HG03175 (cell line): ENCODE measurements around the gene ZNF507.
A peak's percentile ranks its signal among the peaks of the same experiment; 100 is the strongest.

Experiments used
- ATAC-seq: cut with Tn5 transposase; IDR thresholded peaks from one replicate; pipeline ENCODE4 v1.9.1; 2021; ENCODE audit warnings: mild to moderate bottlenecking, moderate library complexity; ENCODE audit not compliant: unreplicated experiment

The ZNF507 gene

DNA sequence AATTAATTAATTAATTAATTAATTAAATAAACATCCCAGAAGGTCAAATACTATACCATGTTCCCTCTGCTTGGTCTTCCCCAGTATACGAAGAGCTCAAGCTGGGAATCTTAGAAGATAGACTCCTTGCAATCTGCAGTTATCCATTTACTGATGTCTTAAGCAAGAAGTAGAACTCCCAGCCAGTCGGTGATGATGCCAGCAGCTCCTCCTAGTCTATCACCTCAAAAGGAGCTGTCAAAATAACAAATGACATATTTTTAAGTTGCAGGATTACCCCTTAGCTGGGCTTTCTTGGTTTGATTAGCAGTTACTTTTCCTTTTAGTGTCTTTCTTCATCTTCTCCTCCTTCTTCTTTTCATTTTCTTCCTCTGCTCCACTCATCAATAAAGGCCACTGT lies 6.0 kb upstream of the ZNF507 start:
- no peak for ATAC-seq

DNA sequence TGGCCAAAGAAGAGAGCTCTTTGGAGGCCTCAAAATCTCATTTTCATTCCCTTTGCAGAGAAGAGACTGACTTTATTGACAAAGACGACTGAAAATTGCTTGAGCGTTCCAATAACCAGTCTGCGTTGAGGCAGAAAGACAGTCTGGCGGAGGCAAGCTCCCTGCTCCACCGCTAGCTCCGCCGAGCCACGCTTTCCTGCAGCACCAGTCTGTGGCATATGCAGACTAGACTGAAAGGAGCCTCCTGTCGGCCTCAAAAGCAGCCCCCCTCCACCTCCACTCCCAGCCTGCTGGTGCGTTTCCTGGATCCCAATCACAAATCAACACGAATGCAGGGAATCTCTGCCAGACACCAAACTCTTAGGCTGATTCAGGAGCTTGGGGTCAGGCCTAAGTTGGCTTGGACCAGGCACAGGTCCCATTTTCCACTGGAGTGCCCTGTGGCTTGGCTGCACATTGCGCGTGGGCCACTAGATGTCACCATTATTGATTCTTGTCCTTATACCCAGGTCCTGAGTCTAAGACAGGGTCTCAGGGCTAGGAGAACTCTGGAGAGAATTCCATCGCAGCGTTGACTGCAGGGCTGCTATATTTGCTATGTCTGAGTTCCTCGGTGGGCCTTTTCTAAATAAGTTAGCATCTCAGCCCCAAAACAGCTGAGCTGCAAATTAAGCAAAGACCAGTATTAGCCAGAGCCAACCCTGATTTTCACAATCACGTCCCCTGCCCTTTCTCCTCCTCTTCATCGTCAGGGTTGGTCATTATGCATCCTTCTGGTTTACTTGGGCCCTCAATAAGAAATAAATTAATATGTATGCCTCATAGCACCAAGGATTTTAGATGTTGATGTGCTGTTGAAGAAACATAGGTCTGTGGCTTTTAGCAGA lies 5.2 kb upstream of the ZNF507 start:
- peak; percentile 62 for ATAC-seq

DNA sequence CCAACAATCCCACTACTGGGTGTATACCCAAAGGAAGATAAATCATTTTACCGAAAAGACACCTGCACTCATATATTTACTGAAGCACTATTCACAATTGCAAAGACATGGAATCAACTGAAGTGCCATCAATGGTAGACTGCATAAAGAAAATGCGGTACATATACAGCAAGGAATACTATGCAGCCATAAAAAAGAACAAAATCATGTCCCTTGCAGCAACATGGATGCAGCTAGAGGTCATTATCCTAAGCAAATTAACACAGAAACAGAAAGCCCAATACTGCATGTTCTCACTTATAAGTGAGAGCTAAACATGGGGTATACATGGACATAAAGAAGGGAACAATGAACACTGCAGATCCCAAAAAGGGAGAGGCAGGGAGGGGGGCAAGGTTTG lies 2.7 kb upstream of the ZNF507 start:
- ATAC-seq: no peak

DNA sequence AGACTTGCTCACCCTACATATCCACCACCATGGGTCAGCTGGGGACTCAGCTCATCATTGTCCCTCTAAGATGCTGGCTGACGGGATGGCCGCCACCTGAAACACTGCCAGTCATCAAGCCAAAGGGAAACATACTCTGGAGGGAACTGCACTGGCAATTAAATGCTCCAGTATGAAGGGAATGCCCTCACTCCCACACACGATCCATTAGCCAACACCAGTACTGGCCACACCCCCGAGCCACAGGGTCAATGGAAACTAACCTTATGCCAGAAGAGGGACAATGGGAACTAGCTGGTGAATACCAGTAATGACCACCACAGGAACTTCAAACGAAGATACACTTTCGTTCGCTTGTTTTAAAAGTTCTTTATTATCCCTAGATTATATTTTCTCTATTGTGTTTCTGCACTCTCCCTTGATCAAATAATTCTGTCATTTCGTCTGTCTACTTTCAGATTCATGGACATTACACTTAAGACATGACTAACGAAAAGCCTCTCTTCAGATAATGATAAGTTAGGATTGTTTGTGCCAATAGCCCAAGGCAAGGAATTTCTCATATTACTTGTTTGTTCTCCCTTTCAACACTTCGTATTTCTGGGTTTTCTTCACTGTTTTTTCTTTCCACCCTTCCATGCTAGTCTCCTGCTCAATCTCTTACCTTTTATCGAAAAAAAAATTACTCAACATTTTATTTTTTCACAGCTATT lies 1.7 kb upstream of the ZNF507 start:
- ATAC-seq: no peak

DNA sequence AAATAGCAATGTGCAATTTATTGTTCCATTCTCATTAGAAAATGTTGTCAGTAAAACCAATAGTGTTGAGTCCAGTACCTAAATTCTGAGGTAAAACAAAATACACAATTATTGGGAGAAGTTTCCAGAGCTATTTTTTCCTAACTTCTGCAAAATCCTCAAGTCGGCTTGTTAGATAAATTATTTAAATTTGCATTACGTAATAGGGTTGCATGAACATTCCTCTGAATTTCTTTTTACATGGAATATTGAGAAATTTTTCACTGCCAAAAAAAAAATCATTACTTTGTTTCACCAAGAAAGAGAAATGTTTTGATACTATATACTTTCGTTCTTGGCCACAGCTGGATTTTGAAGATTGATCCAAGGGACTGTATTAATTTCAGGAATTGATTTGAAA lies 1.5 kb downstream of the ZNF507 start:
- no peak for ATAC-seq

DNA sequence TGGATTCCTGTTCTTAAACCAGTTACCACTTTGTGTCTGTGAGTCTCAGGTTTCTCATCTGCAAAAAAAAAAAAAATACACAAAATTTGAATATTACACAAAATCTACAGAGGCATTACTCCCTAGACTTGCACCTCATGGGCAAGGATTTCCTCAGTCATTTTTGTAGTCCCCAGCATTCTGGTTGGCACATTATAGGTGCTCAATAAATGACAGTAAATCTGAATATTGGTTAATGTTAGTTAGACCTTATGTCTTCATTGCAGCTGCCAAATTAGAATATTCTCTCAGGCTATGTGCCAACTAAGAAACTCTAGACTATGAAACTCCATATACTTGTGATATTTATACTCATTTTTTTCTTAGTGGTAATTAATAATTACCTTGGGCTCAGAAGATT lies 2.2 kb downstream of the ZNF507 start:
- no peak for ATAC-seq

DNA sequence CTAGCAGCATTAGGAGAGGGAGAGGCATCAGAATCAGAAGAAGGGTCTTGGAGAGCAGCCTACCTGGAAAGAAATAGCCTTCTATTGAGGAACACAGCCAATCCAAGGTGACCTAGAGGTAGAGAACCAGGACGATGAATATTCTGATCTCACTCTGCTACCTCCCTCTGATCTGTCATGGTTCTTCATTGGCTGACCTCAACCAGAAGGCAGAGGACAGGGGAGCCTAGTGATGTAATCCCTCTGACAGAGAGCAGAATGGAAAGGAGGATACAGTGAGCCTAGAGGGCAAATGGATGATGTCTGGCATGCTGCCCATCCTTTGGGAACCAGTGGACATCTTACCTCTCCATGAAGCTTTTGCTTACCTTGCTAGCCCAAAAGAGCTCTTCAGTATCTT lies 3.6 kb downstream of the ZNF507 start:
- ATAC-seq: no peak

DNA sequence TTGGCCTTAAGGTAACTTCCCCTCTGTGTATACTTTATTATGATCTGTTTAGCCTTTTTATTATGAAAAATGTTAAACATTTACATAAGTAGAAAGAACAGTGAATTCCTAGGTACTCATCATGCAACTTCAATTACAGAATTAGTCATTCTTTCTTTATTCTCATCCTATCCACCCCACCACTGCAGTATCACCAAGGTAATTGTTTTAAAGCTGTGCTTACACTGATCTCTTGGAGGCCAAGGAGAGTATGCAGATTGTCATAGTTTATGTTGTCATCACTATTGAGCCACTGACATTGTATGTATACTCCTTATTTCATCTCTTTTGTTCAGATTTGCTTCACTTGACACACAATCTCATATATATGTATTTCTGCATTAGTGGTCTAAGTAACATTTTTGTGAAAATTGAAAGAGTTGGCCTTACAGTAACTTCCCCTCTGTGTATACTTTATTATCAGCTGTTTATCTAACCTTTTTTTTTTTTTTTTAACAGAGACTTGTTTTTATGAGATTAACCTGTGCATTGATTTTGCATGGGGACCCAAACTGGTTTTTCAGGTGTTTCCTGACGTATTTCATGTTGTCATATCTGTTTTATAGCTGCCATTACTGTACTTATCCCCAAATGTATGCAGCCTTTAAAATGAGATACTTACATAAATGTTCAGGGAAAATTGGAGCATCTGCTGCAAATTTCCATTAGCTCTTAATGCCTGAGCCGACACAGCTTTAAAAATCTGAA lies 4.5 kb downstream of the ZNF507 start:
- ATAC-seq: no peak

DNA sequence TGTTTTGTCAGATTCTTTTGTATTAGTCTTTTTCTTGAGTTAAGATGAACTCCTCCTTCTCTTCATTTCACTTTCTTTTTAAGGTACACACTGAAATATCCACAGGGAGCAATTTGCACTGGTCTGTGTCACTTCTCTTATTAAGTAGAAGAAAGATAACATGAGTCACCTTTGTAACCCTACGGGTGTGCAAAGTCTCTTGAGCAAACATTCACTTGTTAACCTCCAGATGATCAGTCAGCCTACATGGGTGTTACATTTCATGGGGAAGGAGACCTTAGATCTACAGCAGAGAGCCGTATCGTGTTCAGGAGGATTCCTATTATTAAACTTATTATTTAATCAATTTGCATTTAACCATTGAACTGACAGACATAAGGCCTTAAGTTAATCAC lies 5.1 kb downstream of the ZNF507 start:
- no peak for ATAC-seq

DNA sequence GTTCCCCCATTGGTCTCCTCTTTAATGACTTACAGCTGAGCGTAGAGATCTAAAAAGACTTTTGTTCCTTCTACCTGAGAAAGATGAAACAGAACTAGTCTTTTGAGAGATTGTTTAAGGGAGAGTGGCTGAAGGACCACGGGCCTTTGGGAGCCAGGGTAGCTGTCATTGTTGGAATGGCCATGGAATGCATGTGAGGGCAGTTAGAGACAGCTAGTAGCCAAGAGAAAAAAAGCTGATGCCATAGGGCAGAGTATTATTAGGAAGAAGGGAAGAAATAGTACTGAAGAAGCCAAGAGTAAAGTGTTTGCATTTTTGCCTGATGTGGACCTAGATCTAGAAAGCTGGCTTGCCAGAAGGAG lies 5.6 kb downstream of the ZNF507 start:
- no peak for ATAC-seq

DNA sequence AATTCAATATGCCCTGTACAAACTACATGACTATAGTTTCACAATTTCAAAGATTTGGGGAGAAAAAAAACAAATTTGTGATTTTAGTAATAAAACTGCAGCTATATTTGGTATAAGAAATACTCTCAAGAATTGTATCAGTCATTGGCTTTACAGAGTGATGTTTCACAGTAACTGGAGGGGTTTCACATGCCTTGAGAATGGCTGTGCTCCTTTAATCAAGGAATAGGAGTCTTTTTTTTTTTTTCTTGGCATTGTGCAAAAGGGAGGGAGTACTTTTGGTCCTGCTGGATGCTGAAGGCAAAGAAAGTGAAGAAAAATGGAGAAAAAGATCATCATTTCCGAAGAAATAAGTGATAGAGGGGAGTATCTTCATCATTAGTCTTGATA lies 6.8 kb downstream of the ZNF507 start:
- no peak for ATAC-seq

DNA sequence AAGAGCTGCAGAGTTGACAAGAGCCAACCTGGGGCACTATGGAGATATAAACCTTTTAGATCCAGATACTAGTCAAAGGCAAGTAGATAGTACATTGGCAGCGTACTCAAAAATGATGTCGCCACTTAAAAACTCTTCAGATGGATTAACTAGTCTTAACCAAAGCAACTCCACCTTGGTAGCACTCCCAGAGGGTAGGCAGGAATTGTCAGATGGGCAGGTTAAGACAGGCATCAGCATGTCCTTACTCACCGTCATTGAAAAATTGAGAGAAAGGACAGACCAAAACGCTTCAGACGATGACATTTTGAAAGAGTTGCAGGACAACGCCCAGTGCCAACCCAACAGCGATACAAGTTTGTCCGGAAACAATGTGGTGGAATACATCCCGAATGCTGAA lies 8.9 kb downstream of the ZNF507 start:
- no peak for ATAC-seq

DNA sequence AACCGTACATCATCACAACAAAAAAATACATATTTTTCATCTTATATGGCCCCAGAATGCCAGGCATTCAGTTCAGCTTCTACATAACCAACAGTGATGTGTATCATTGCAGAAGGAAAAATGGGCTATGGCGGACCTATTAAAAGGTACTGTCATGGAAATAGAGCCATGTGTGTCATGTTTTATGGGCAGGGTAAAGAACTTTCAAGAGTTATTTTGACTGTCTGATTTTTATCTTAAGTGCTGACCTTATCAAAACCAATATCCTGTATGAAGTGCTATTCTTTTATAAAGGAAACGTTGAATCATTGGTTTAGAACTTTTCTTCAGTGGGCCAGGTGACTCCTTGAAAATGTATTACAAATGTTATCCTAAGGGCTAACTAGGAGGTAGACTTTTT lies 9.9 kb downstream of the ZNF507 start:
- no peak for ATAC-seq

DNA sequence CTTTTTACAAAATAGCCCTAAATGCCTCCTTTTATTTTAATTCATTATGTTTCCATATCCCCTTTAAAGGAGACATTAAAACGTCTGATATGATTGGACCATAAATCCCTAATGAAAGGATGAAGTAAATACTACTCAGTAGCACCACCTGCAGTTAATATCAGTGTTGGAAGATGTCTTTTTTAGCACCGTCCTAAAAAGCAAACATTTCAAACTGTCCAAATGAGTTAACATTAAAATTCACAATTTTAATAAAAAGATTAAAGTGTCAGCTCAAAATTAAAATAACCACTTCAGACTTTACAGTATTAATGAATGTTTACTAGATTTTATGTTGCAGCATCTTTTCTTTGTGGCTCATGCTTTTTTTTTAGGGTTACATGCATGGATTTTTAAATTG lies 12.3 kb downstream of the ZNF507 start:
- no peak for ATAC-seq

DNA sequence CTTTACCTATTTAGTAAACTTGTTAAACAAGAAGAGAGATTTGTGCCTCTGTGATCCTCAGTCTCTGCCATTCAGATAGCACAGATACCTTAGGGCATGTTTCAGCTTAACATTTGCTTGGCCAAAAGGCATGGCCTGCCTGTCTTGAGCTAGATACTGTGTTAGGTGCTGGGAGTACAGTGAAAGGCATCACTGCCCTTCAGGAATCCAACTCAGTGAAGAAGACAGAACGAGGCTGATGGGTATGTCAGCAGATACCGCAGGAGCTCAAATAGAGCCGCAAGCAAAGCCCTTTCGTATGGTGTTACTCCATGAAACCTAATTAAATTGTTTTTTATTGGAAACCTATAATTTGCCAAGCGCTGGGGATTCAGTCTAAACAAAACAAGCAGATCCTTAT lies 12.9 kb downstream of the ZNF507 start:
- no peak for ATAC-seq

DNA sequence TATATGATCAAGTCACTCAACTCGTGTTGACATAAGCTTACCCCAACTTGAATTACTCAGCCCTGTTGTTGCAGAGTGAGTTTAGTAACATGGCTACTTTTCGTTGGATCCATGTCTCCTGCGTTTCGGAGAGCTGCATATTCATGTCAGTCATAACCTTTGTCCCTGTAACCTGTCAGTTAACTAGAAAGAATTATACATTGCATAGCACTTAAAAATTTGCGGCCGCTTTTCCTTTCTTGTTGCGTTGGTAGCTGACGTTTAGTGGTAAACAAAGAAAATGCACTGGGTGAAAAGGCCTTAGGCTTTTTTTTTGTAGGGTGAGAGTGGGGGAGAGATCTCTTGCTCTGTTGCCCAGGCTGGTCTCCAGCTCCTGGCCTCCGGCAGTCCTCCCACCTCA lies 14.2 kb downstream of the ZNF507 start:
- no peak for ATAC-seq

DNA sequence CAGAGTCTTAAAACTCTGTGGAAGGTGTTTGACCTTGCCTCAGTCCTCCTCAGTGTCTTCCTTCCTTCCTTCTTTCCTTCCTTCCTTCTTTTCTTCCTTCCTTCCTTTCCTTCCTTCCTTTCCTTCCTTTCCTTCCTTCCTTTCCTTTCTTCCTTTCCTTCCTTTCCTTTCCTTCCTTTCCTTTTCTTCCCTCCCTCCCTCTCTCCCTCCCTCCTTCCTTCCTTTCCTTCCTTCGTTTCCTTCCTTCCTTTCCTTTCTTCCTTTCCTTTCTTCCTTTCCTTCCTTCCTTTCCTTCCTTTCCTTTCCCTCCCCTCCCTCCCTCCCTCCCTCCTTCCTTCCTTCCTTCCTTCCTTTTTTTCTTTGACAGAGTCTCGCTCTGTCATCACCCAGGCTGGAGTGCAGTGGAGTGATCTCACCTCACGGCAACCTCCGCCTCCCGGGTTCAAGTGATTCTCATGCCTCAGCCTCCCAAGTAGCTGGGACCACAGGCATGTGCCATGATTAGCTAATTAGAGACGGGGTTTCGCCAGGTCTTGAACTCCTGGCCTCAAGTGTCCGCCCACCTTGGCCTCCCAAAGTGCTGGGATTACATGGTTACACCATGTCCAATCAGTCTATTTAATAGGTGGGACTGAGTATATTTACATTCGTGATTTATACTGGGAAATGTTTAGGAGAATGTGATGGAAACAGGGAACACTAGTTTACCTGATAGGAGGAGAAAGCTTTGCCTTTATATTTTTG lies 16.3 kb downstream of the ZNF507 start:
- no peak for ATAC-seq

DNA sequence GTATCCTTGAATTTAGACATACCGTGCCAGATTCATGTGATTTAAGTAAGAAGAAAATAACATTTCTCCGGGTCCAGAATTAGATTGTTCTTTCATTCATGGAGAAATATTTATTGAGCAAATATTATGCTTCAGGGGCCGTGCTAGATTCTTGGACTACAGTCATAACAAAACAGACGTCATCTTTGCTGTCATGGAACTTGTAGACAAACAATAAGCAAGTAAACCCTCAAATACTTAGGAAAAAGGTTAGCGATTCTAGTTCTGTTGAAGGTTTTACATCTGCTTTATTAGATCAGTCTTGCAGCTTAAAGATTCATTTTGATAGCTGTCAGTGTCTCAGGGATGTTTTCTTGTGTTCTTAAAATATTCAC lies 16.9 kb downstream of the ZNF507 start:
- ATAC-seq: no peak

DNA sequence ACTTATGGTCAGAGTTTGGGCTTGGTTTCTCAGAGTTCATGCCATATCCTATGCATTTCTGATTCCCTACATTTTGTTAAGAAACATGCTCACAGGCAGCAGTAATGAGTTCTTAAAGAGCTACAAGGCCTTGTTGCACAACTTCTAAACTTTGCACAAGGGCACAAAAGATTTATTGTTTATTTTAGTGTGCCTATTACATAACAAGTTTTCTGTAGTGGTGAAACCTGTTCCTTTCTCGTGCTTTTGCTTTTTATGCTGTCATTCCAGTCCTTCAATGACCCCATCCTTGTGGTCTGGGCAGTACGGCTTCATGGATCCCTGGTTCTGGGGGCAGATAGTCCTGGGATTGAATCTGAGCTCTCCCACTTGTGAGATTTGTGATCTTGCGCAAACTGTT lies 17.8 kb downstream of the ZNF507 start:
- no peak for ATAC-seq

DNA sequence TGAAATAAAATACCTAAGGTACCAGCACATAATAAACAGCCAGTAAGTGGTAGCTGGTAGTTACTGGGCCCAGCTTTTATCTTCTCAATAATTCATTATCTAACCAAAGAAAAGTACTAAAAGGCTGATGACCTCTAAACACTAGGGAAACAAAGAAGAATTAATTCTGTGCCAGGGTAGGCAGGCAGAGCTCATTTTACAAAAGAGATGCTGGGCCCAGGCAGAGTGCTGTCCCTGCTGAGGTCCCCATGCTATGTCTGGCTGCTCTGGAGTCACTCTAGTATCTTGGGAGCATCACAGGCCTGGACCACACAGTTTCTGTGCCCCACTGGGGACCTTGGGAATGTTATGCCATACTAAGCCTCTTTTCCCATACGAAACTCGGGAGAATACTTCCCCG lies 18.2 kb downstream of the ZNF507 start:
- ATAC-seq: no peak

DNA sequence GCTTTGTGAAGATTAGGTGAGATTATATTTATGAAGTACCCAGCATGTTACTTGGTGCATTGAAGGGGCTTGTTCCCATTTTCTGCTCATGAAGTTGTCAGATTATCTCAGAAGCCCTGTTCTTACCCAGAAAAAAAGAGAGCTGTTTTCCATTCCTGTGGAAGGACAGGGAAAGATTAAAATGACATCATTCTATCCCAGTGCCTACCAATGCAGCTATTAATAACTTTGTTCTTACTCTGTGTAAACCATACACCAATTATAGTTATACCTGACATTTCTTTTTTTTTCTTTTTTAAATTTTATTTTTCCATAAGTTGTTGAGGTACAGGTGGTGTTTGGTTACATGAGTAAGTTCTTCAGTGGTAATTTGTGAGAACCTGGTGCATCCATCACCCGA lies 18.6 kb downstream of the ZNF507 start:
- ATAC-seq: no peak
